ENCODE measurements around the gene NCBP3. TPM values are rescaled to one million over a fixed set of nuclear protein-coding genes. Genes with fewer than 3 reads are reported as not detected.

Gene NCBP3
- total and polyA plus RNA-seq, 2 donors (not counting 3 experiments of a cell fraction or from before 2014, with no cell fraction given), result 18.2 to 51.1 TPM

GRCh38 chr17:3773511-3773910 lies 72.5 kb downstream of the NCBP3 start:
- no peaks in the 10 kb centered on the region for H3K79me2 ChIP-seq (ENCODE audit: control insufficient read depth, insufficient read depth, low read length)
- H3K27me3 ChIP-seq (ENCODE audit: control insufficient read depth in 2 of 2, insufficient read depth in 2 of 2, low read length in 2 of 2), result no peaks in the 10 kb centered on the region
- no peak overlapping the region for H3K9ac ChIP-seq (replicated peaks; ENCODE audit: extremely low read depth, insufficient read depth, low read length)
- no peaks in the 10 kb centered on the region for H3K9me3 ChIP-seq (replicated peaks; ENCODE audit: control insufficient read depth, insufficient read depth, low read length)
- DNase-seq (ENCODE audit: low read depth, low spot score) (no peak), FAIRE-seq (no peak)
- ChIA-PET POLR2A (no interaction called here), CTCF (interaction anchor here (0.7 to 2.3 kb wide), 2 partner anchors 36 to 1128 kb away, joined by 3 to 11 read pairs; no protein-coding TSS in a partner anchor)
- dilution Hi-C loops (cut with MboI; ENCODE audit: extremely low pct_ligation_motif_present, low sequenced_read_pairs), result no loop called here
- no TSS peak for BruUV-seq (replicated peaks)
- no peak overlapping the region for H2AFZ ChIP-seq (ENCODE audit: low read depth, low read length)
- no peak overlapping the region for H3K4me2 ChIP-seq (ENCODE audit: insufficient read depth, low read length)
- no peak overlapping the region for H3K4me3 ChIP-seq (replicated peaks in 1 of 3; ENCODE audit: insufficient read depth in 1 of 3, low read depth in 1 of 3, low read length in 3 of 3)
- no peaks in the 10 kb centered on the region for H3K4me1 ChIP-seq (ENCODE audit: control insufficient read depth, extremely low read depth, insufficient read depth, low read length)
- H4K20me1 ChIP-seq (replicated peaks; ENCODE audit: control insufficient read depth, extremely low read depth, insufficient read depth, low read length), result no peaks in the 10 kb centered on the region
- TF ChIP-seq POLR2AphosphoS5 (IDR thresholded peaks at IDR 0.05; ENCODE audit: insufficient read depth, low read depth, low read length), result no peak
- no peak for TF ChIP-seq MAX (IDR thresholded peaks at IDR 0.05; ENCODE audit: insufficient read depth, insufficient read length)
- no peak for TF ChIP-seq GATA2 (IDR thresholded peaks at IDR 0.05; ENCODE audit: insufficient read depth, insufficient read length, low read depth, low read length)
- TF ChIP-seq POLR2A (IDR thresholded peaks at IDR 0.05; ENCODE audit: low read depth, low read length), result no peak
- TF ChIP-seq EZH2 (IDR thresholded peaks at IDR 0.05; ENCODE audit: borderline replicate concordance, low read depth, low read length, severe bottlenecking), result no peak
- no peak for TF ChIP-seq FOS (IDR thresholded peaks at IDR 0.05; ENCODE audit: borderline replicate concordance, insufficient read depth, low read length)
- TF ChIP-seq MYC (IDR thresholded peaks at IDR 0.05; ENCODE audit: low read depth, low read length), result no peak
- no peak for TF ChIP-seq CTCF (IDR thresholded peaks at IDR 0.05; ENCODE audit: extremely low read depth in 1 of 2, insufficient read depth in 1 of 2, low read depth in 1 of 2, low read length in 2 of 2)
- TF ChIP-seq JUN (IDR thresholded peaks at IDR 0.05; ENCODE audit: borderline replicate concordance, insufficient read depth, insufficient read length, low read depth), result no peak
- no peaks in the 10 kb centered on the region for H3K9me1 ChIP-seq (replicated peaks; ENCODE audit: control insufficient read depth, extremely low read depth, insufficient read depth, low read length)
- intact Hi-C loops (cut with micrococcal nuclease), result no loop called here
- no peak overlapping the region for H3K27ac ChIP-seq (ENCODE audit: insufficient read depth, low read depth, low read length)
- no peaks in the 10 kb centered on the region for H3K36me3 ChIP-seq (ENCODE audit: control insufficient read depth in 2 of 2, extremely low read depth in 1 of 2, insufficient read depth in 2 of 2, low read length in 2 of 2)

All from endothelial cell of umbilical vein (primary cell).